PC-9 (cell line): ENCODE data around the gene C9orf153. TPM values are rescaled to one million over a fixed set of nuclear protein-coding genes. Genes with fewer than 3 reads are reported as not detected.

Source experiments
- BruUV-seq: library from RNA; stranded (reverse); fragments of 400-500 nt; replicated peaks from 2 replicates; lab custom pipeline; 2021; lab: Mats Ljungman, UMichigan
- CTCF ChIA-PET: fragments of 300-600 bp; sonication (Branson Sonifier 250); formaldehyde crosslinking; loops from one replicate; lab custom pipeline; 2022; ENCODE audit warnings: antibody characterized with exemption; lab: Charles Lee
- POLR2A ChIA-PET: fragments of 300-600 bp; sonication (Branson Sonifier 250); formaldehyde crosslinking; loops from one replicate; lab custom pipeline; 2022; ENCODE audit warnings: antibody characterized with exemption; ENCODE audit not compliant: unreplicated experiment; lab: Charles Lee
- DNase-seq, 2 experiments: peaks; one replicate each; pipeline versions ENCODE4 v3.0.0 to v3.0.0-alpha.2; 2015 to 2022; ENCODE audit warnings: mixed read lengths in 1 of 2
- H2AFZ ChIP-seq: fragments of 200-600 bp; sonication (generic); 2 replicates; pipeline ENCODE4 v1.8.1; 2017; ENCODE audit warnings: antibody characterized with exemption
- H3F3A ChIP-seq: fragments of 200-600 bp; sonication (generic); 2 replicates; pipeline ENCODE4 v1.8.1; 2017; ENCODE audit warnings: antibody characterized with exemption, mild to moderate bottlenecking, low read depth; ENCODE audit not compliant: insufficient read depth
- H3K27ac ChIP-seq: fragments of 200-600 bp; sonication (generic); 2 replicates; pipeline ENCODE4 v1.6.1; 2016; ENCODE audit warnings: mixed run types
- H3K27me3 ChIP-seq: fragments of 200-600 bp; sonication (generic); 2 replicates; pipeline ENCODE4 v1.6.1; 2016; ENCODE audit warnings: low read depth, mixed run types; ENCODE audit not compliant: insufficient read depth
- H3K36me3 ChIP-seq: fragments of 200-600 bp; sonication (generic); 2 replicates; pipeline ENCODE4 v1.6.1; 2016; ENCODE audit warnings: low read depth, mixed run types
- H3K4me1 ChIP-seq: fragments of 200-600 bp; sonication (generic); replicated peaks from 2 replicates; pipeline ENCODE4 v1.6.1; 2016; ENCODE audit warnings: mixed run types; ENCODE audit not compliant: insufficient read depth
- H3K4me2 ChIP-seq: fragments of 200-600 bp; sonication (generic); 2 replicates; pipeline ENCODE4 v1.6.1; 2017; ENCODE audit warnings: mixed run types
- H3K4me3 ChIP-seq: fragments of 200-600 bp; sonication (generic); 2 replicates; pipeline ENCODE4 v1.6.1; 2016; ENCODE audit warnings: mixed run types
- H3K79me2 ChIP-seq: fragments of 200-600 bp; sonication (generic); 2 replicates; pipeline ENCODE4 v1.6.1; 2017; ENCODE audit warnings: low read depth, mixed run types
- H3K9me2 ChIP-seq: fragments of 200-600 bp; sonication (generic); 2 replicates; pipeline ENCODE4 v1.8.1; 2017; ENCODE audit warnings: mild to moderate bottlenecking; ENCODE audit not compliant: insufficient read depth
- H3K9me3 ChIP-seq: fragments of 200-600 bp; sonication (generic); 2 replicates; pipeline ENCODE4 v1.8.1; 2016; ENCODE audit warnings: low read depth; ENCODE audit not compliant: insufficient read depth
- H4K20me1 ChIP-seq: fragments of 200-600 bp; sonication (generic); 2 replicates; pipeline ENCODE4 v1.8.1; 2017; ENCODE audit not compliant: insufficient read depth
- EZH2 ChIP-seq: fragments of 200-600 bp; sonication (generic); IDR thresholded peaks from 2 replicates; pipeline ENCODE4 v1.8.0; 2017; ENCODE audit warnings: antibody characterized with exemption, low read depth
- intact Hi-C: fragments of 100-400 bp; cut with micrococcal nuclease; formaldehyde crosslinking; loops from one replicate; pipeline ENCODE4 v1.10.0; 2022; ENCODE audit not compliant: unreplicated experiment
- total RNA-seq: library from RNA; stranded (reverse); gene quantifications from 2 replicates; pipeline ENCODE4 v1.2.3, GENCODE V29; 2021
- TF ChIP-seq, protein P1 (sequence below): fragments of 200-600 bp; sonication (generic); conservative IDR thresholded peaks from 2 replicates; pipeline ENCODE4 v1.6.1; 2017; ENCODE audit warnings: mixed run types, antibody characterized with exemption, mild to moderate bottlenecking, moderate library complexity

Gene C9orf153
- total RNA-seq, 1 experiment from 2014 or later = 0.52 TPM

DNA sequence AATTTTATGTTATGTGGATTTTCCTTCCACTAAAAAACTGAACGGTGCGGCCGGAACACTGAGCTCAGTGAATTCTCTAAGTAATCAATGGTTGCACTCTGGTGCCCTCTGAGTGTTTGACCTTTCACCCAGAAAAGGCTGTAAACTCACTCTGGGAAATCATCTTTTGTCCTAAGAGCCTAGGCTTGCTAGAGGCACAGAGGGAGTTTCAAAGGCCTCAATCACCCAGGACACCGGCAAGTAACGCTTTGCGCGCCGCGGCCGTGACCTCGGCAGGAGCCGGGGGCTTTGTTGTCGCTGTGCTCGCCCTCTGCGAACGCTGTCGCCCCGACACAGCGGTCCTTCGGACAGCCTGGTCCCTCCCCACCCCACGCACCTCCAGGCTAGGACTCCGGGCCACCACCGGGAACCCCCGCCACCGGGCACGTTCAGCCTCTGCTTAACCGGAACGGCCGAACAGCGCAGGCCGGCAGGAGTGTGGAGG lies 22.2 kb upstream of the C9orf153 start:
- H3K27ac ChIP-seq = peak overlapping the region; percentile 85
- peak overlapping the region; percentile 98 for H3K4me3 ChIP-seq
- peaks cover 5% of the 10 kb centered on the region; the same call in 1 of the 2 replicates for H3K36me3 ChIP-seq
- peak in 1 of 2 experiments; percentile 63 for DNase-seq
- no peaks in the 10 kb centered on the region for H3K27me3 ChIP-seq
- H4K20me1 ChIP-seq = peaks cover 25% of the 10 kb centered on the region
- ChIA-PET CTCF (no interaction called here), POLR2A (interaction anchor here (1.3 kb wide), 1 partner anchor 39 kb away, joined by 5 read pairs; no protein-coding TSS in a partner anchor)
- peak overlapping the region; percentile 87 for H2AFZ ChIP-seq
- peaks cover 25% of the 10 kb centered on the region for H3F3A ChIP-seq
- intact Hi-C loops = loop anchor here (1.0 to 2.0 kb wide), 2 partner anchors 73 to 341 kb away; partner anchors contain the start of genes NAA35 and TUT7
- peaks cover 18% of the 10 kb centered on the region for H3K4me1 ChIP-seq
- H3K4me2 ChIP-seq = peak overlapping the region; percentile 96
- peaks cover 47% of the 10 kb centered on the region for H3K79me2 ChIP-seq
- no peaks in the 10 kb centered on the region for H3K9me3 ChIP-seq
- TSS peak; percentile 35 for BruUV-seq
- H3K9me2 ChIP-seq = no peaks in the 10 kb centered on the region
- TF ChIP-seq, protein P1, sequence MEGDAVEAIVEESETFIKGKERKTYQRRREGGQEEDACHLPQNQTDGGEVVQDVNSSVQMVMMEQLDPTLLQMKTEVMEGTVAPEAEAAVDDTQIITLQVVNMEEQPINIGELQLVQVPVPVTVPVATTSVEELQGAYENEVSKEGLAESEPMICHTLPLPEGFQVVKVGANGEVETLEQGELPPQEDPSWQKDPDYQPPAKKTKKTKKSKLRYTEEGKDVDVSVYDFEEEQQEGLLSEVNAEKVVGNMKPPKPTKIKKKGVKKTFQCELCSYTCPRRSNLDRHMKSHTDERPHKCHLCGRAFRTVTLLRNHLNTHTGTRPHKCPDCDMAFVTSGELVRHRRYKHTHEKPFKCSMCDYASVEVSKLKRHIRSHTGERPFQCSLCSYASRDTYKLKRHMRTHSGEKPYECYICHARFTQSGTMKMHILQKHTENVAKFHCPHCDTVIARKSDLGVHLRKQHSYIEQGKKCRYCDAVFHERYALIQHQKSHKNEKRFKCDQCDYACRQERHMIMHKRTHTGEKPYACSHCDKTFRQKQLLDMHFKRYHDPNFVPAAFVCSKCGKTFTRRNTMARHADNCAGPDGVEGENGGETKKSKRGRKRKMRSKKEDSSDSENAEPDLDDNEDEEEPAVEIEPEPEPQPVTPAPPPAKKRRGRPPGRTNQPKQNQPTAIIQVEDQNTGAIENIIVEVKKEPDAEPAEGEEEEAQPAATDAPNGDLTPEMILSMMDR = no peak
- no peak for TF ChIP-seq EZH2

DNA sequence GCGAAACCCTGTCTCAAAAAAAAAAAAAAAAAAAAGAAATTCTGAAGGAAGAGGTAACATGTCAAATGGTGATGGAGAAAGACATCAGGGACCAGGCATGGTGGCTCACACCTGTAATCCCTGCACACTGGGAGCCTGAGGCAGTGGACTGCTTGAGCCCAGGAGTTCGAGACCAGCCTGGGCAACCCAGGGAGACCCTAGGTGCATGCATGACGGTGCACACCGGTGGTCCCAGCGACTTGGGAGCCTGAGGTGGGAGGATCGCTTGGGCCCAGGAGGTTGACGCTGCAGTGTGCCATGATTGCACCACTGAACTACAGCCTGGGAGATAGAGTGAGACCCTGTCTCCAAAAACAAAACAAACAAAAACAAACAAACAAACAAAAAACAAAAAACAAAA lies 21.1 kb upstream of the C9orf153 start:
- no peak for DNase-seq
- CTCF ChIA-PET = interaction anchor here (0.7 kb wide), 1 partner anchor 68 kb away, joined by 3 read pairs; no protein-coding TSS in a partner anchor

GRCh38 chr9:86279839-86280238 lies 20.4 kb upstream of the C9orf153 start:
- Histone ChIP-seq H3K27me3 (no peaks in the 10 kb centered on the region), H3K4me3 (no peak overlapping the region), H3K27ac (no peak overlapping the region), H4K20me1 (peaks cover 30% of the 10 kb centered on the region), H3K9me3 (no peaks in the 10 kb centered on the region), H3F3A (peaks cover 25% of the 10 kb centered on the region), H3K9me2 (no peaks in the 10 kb centered on the region), H3K36me3 (peaks cover 5% of the 10 kb centered on the region; the same call in 1 of the 2 replicates), H2AFZ (no peak overlapping the region), H3K4me1 (peaks cover 18% of the 10 kb centered on the region), H3K79me2 (peaks cover 51% of the 10 kb centered on the region), H3K4me2 (no peak overlapping the region)
- ChIA-PET CTCF (interaction anchor here (0.7 kb wide), 1 partner anchor 68 kb away, joined by 3 read pairs; no protein-coding TSS in a partner anchor), POLR2A (no interaction called here)
- no peak for DNase-seq
- intact Hi-C loops = no loop called here
- no TSS peak for BruUV-seq
- TF ChIP-seq EZH2 = no peak
- TF ChIP-seq, protein P1 = no peak

More for the DNA sequence above, 21.1 kb upstream of the C9orf153 start:
- peak overlapping the region; percentile 98; the same call in 1 of the 2 replicates for H3K4me3 ChIP-seq
- no peaks in the 10 kb centered on the region for H3K9me2 ChIP-seq
- H3K4me2 ChIP-seq = peak overlapping the region; percentile 96
- POLR2A ChIA-PET = interaction anchor here (0.7 kb wide), 1 partner anchor 180 kb away, joined by 15 read pairs; no protein-coding TSS in a partner anchor
- H4K20me1 ChIP-seq = peaks cover 25% of the 10 kb centered on the region
- peaks cover 51% of the 10 kb centered on the region for H3K79me2 ChIP-seq
- peaks cover 18% of the 10 kb centered on the region for H3K4me1 ChIP-seq
- no TSS peak for BruUV-seq
- TF ChIP-seq EZH2 = no peak
- TF ChIP-seq, protein P1 = no peak
- H3K27ac ChIP-seq = no peak overlapping the region
- H3F3A ChIP-seq = peaks cover 25% of the 10 kb centered on the region
- intact Hi-C loops = no loop called here
- no peaks in the 10 kb centered on the region for H3K27me3 ChIP-seq
- H2AFZ ChIP-seq = no peak overlapping the region
- H3K36me3 ChIP-seq = peaks cover 5% of the 10 kb centered on the region; the same call in 1 of the 2 replicates
- H3K9me3 ChIP-seq = no peaks in the 10 kb centered on the region
